Endodermal cell (in vitro differentiated cells): ENCODE results near the gene CASZ1. TPM values are rescaled to one million over a fixed set of nuclear protein-coding genes. Genes with fewer than 3 reads are reported as not detected.

Experiments
- DNase-seq: peaks from one replicate; pipeline ENCODE4 v3.0.0-alpha.2; 2017
- H3K27ac ChIP-seq: 2 replicates; pipeline ENCODE4 v1.5.1; 2013; ENCODE audit warnings: mild to moderate bottlenecking, low read depth, low read length, moderate library complexity
- H3K27me3 ChIP-seq: 2 replicates; pipeline ENCODE4 v1.6.1; 2013; ENCODE audit warnings: mild to moderate bottlenecking, low read length, moderate library complexity; ENCODE audit not compliant: insufficient read depth, control insufficient read depth, poor library complexity, severe bottlenecking
- H3K36me3 ChIP-seq: 2 replicates; pipeline ENCODE4 v1.7.0; 2013; ENCODE audit warnings: mild to moderate bottlenecking, low read length, moderate library complexity; ENCODE audit not compliant: control insufficient read depth, insufficient read depth
- H3K4me1 ChIP-seq: one replicate; pipeline ENCODE4 v1.7.0; 2013; ENCODE audit warnings: low read length; ENCODE audit not compliant: control insufficient read depth, insufficient read depth
- H3K4me3 ChIP-seq: 2 replicates; pipeline ENCODE4 v1.5.1; 2013; ENCODE audit warnings: mild to moderate bottlenecking, low read length, moderate library complexity
- H3K9ac ChIP-seq: 2 replicates; pipeline ENCODE4 v1.6.1; 2013; ENCODE audit warnings: mild to moderate bottlenecking, low read length, moderate library complexity; ENCODE audit not compliant: poor library complexity, severe bottlenecking; ENCODE audit errors: extremely low read depth
- H3K9me3 ChIP-seq: 2 replicates; pipeline ENCODE4 v1.6.1; 2013; ENCODE audit warnings: mild to moderate bottlenecking, low read length, moderate library complexity; ENCODE audit not compliant: control insufficient read depth
- H3K27ac Mint-ChIP-seq: 2 replicates; pipeline ENCODE4 v1.8.0; 2020; ENCODE audit warnings: mixed read lengths
- H3K27me3 Mint-ChIP-seq: 2 replicates; pipeline ENCODE4 v1.8.0; 2021; ENCODE audit warnings: mild to moderate bottlenecking, mixed read lengths; ENCODE audit not compliant: insufficient read depth
- H3K36me3 Mint-ChIP-seq: 2 replicates; pipeline ENCODE4 v1.8.0; 2020; ENCODE audit warnings: low read depth, mixed read lengths
- H3K4me1 Mint-ChIP-seq: 2 replicates; pipeline ENCODE4 v1.8.0; 2020; ENCODE audit warnings: mixed read lengths
- H3K4me3 Mint-ChIP-seq: 2 replicates; pipeline ENCODE4 v1.8.0; 2020; ENCODE audit warnings: mild to moderate bottlenecking, moderate library complexity, mixed read lengths
- H3K9me3 Mint-ChIP-seq: 2 replicates; pipeline ENCODE4 v1.8.0; 2020; ENCODE audit warnings: mild to moderate bottlenecking, mixed read lengths
- WGBS, 2 experiments: methylation state at CpG; one replicate each; pipeline versions ENCODE4 v1.1.5 to v1.1.7; 2013; ENCODE audit warnings: missing lambda C conversion rate in 2 of 2, mixed read lengths in 1 of 2; ENCODE audit not compliant: insufficient coverage in 1 of 2, insufficient read length in 1 of 2; 5-methylcytosine and 5-hydroxymethylcytosine counted together
- total RNA-seq, 2 donors: library from RNA; stranded (reverse); fragmentation: NEBNext Ultra II Directional in 1 of 2; extraction: Animal tissue kit (Norgen Biotek cat#: 25700) in 1 of 2; gene quantifications; 2 replicates in 1 of 2; 3 replicates in 1 of 2; pipeline ENCODE4 v1.2.1, GENCODE V29; 2021
- TF ChIP-seq, protein P1 (sequence below): fragments of 200-600 bp; sonication (generic); conservative IDR thresholded peaks from 2 replicates; pipeline ENCODE4 v1.5.0; 2021; ENCODE audit warnings: antibody characterized with exemption, mild to moderate bottlenecking

CASZ1 gene
- total RNA-seq, 2 donors from 2014 or later, result 3.5 to 5.9 TPM

DNA sequence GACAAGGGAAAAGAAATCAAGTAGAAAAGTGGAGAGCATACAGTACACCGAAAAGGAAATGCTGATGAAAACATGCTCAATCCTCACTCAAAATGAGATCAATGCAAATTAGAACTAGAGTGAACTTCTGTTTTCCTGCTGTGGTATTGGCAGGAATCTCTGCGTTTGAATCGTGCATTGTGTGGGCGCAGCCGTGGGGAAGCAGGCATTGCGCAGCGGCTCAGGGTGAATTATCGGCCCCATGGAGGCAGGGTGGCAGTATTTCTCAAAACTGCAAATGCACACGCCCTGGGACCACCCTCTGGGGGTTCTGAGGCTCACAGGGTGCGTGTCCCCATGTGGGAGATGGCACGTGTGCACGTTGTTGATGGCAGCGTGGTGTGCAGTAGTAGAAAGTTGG is 181.1 kb downstream of the CASZ1 start:
- no peaks in the 10 kb centered on the region for H3K27me3 Mint-ChIP-seq
- Histone ChIP-seq H3K36me3 (no peaks in the 10 kb centered on the region), H3K27ac (no peak overlapping the region), H3K4me1 (no peaks in the 10 kb centered on the region), H3K9ac (no peak overlapping the region), H3K27me3 (no peaks in the 10 kb centered on the region), H3K4me3 (no peak overlapping the region), H3K9me3 (no peaks in the 10 kb centered on the region)
- no peaks in the 10 kb centered on the region for H3K9me3 Mint-ChIP-seq
- DNase-seq, result peak; percentile 25
- H3K4me3 Mint-ChIP-seq, result no peak overlapping the region
- H3K27ac Mint-ChIP-seq, result peak overlapping the region; percentile 65
- H3K36me3 Mint-ChIP-seq, result peaks cover 2% of the 10 kb centered on the region
- H3K4me1 Mint-ChIP-seq, result peaks cover 4% of the 10 kb centered on the region
- TF ChIP-seq, protein P1, sequence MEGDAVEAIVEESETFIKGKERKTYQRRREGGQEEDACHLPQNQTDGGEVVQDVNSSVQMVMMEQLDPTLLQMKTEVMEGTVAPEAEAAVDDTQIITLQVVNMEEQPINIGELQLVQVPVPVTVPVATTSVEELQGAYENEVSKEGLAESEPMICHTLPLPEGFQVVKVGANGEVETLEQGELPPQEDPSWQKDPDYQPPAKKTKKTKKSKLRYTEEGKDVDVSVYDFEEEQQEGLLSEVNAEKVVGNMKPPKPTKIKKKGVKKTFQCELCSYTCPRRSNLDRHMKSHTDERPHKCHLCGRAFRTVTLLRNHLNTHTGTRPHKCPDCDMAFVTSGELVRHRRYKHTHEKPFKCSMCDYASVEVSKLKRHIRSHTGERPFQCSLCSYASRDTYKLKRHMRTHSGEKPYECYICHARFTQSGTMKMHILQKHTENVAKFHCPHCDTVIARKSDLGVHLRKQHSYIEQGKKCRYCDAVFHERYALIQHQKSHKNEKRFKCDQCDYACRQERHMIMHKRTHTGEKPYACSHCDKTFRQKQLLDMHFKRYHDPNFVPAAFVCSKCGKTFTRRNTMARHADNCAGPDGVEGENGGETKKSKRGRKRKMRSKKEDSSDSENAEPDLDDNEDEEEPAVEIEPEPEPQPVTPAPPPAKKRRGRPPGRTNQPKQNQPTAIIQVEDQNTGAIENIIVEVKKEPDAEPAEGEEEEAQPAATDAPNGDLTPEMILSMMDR, result no peak
- 93 to 94% methylated on average over 13 of the region's 13 CpGs for WGBS, 2 experiments

DNA sequence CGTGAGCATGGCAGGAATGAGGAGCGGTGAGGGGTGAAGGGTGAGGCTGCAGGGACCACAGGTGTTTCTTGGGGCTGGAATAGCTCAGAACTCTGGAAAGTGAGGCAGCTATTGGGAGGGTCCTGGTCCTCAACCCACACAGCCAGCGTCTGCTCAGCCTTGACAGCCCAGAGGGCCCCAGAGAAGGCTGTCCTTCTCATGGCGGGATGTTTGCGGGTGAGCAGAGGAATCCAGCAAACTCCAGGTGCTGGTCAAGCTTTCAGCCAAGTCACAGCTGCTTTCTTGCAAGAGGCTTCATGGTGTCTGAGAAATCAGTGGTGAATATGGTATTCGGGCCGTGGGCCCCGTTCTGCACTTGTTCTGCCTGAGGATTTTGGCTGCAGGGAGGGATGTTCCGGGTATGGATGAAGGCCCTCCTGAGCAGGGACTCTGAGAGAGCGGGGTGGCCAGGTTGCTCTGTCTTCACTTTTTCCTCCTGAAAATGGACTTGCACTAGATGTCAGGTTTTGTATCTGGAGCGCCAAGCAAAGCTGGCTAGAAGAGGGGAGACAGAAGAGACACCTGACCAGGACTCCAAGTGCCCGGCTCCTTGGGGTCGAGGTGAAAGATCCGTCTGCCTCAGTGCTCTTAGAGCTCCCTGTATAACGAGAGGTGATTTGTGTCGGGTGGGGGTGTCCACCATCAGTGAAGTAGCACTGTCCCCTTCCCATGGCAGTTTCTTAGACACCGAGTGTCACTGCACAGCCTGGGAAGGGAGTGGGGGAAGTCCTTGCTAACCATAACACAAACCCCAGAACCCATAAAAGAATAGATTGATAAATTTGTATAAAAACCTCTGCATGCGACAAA is 181.8 kb downstream of the CASZ1 start:
- Mint-ChIP-seq H3K9me3 (no peaks in the 10 kb centered on the region), H3K36me3 (peaks cover 2% of the 10 kb centered on the region), H3K27me3 (no peaks in the 10 kb centered on the region), H3K4me1 (peaks cover 4% of the 10 kb centered on the region), H3K27ac (no peak overlapping the region), H3K4me3 (no peak overlapping the region)
- no peaks in the 10 kb centered on the region for H3K9me3 ChIP-seq
- no peak overlapping the region for H3K4me3 ChIP-seq
- DNase-seq, result peak; percentile 41
- TF ChIP-seq, protein P1, result no peak
- H3K36me3 ChIP-seq, result no peaks in the 10 kb centered on the region
- no peak overlapping the region for H3K9ac ChIP-seq
- WGBS, 2 experiments, result 94% methylated on average over 7 to 18 of the region's 18 CpGs
- H3K4me1 ChIP-seq, result no peaks in the 10 kb centered on the region
- no peaks in the 10 kb centered on the region for H3K27me3 ChIP-seq
- no peak overlapping the region for H3K27ac ChIP-seq

DNA sequence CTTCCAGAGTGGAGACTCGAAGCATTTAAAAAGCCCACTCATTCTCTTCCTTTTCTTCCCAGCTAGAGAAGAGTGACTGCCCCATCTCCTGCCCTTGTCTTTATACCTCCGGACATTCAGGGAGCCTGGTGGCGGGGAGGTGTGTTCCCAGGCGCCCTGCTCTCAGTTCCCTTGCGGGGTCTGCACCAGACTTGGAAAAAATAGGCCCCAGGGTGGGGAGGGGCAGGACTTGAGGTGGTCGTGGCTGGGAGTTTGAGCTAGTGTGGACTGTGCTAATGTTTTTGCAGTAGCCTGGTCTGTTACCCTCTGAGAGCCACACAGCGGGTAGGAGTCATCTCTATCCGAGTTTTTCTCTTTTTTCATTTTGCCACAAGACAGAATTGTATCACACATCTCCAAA is 182.6 kb downstream of the CASZ1 start:
- peaks cover 2% of the 10 kb centered on the region for H3K36me3 Mint-ChIP-seq
- peaks cover 4% of the 10 kb centered on the region for H3K4me1 Mint-ChIP-seq
- Histone ChIP-seq H3K27me3 (no peaks in the 10 kb centered on the region), H3K4me3 (no peak overlapping the region), H3K9me3 (no peaks in the 10 kb centered on the region), H3K9ac (no peak overlapping the region), H3K36me3 (no peaks in the 10 kb centered on the region), H3K4me1 (no peaks in the 10 kb centered on the region), H3K27ac (no peak overlapping the region)
- TF ChIP-seq, protein P1, result no peak
- no peak overlapping the region for H3K4me3 Mint-ChIP-seq
- 92 to 95% methylated on average over 4 to 8 of the region's 8 CpGs for WGBS, 2 experiments
- no peak overlapping the region for H3K27ac Mint-ChIP-seq
- no peaks in the 10 kb centered on the region for H3K27me3 Mint-ChIP-seq
- H3K9me3 Mint-ChIP-seq, result no peaks in the 10 kb centered on the region
- no peak for DNase-seq
